CD4-positive, alpha-beta T cell treated with Interleukin-4 for 4 hours (primary cell): ENCODE results near the gene TBCK.
"Not testable (repeated sequence)": the region's sequence is repeated elsewhere in the genome, so short reads cannot be mapped to it uniquely, and the experiment has no call there.

ENCODE experiments used
- DNase-seq: peaks from one replicate; pipeline ENCODE4 v3.0.0-alpha.2; 2020

Gene TBCK

GRCh38 chr4:106321168-106321567 is 5.2 kb upstream of the TBCK start:
- not testable (repeated sequence) for DNase-seq

- DNase-seq: no peak
Observed at GRCh38 chr4:106320235-106320634, 4.2 kb upstream of the TBCK start.

- DNase-seq: no peak
Observed at GRCh38 chr4:106318511-106318910, 2.5 kb upstream of the TBCK start.

- DNase-seq: no peak
Observed at GRCh38 chr4:106317815-106318214, 1.8 kb upstream of the TBCK start.

GRCh38 chr4:106316773-106317409 is 882 bp upstream of the TBCK start:
- no peak for DNase-seq

GRCh38 chr4:106315476-106315967 is 487 bp downstream of the TBCK start:
- DNase-seq: peak; percentile 63

GRCh38 chr4:106314960-106315359 is 1.0 kb downstream of the TBCK start:
- DNase-seq: no peak

- DNase-seq: no peak
Observed at GRCh38 chr4:106312997-106313522, 2.9 kb downstream of the TBCK start.

GRCh38 chr4:106312377-106312776 is 3.6 kb downstream of the TBCK start:
- DNase-seq: no peak

- DNase-seq: no peak
Observed at GRCh38 chr4:106306561-106306960, 9.4 kb downstream of the TBCK start.

- no peak for DNase-seq
Observed at GRCh38 chr4:106305435-106306055, 10.5 kb downstream of the TBCK start.

GRCh38 chr4:106304632-106305031 is 11.4 kb downstream of the TBCK start:
- DNase-seq: no peak

- no peak for DNase-seq
Observed at GRCh38 chr4:106303548-106304281, 12.3 kb downstream of the TBCK start.

GRCh38 chr4:106302062-106302438 is 14.0 kb downstream of the TBCK start:
- no peak for DNase-seq

GRCh38 chr4:106301393-106302061 is 14.5 kb downstream of the TBCK start:
- DNase-seq: no peak

- DNase-seq: no peak
Observed at GRCh38 chr4:106299977-106300376, 16.0 kb downstream of the TBCK start.

- no peak for DNase-seq
Observed at GRCh38 chr4:106297245-106298035, 18.6 kb downstream of the TBCK start.

- DNase-seq: no peak
Observed at GRCh38 chr4:106294062-106294461, 21.9 kb downstream of the TBCK start.

- DNase-seq: no peak
Observed at GRCh38 chr4:106291678-106292077, 24.3 kb downstream of the TBCK start.

GRCh38 chr4:106289737-106290136 is 26.3 kb downstream of the TBCK start:
- DNase-seq: no peak

- DNase-seq: no peak
Observed at GRCh38 chr4:106287353-106287969, 28.5 kb downstream of the TBCK start.

- DNase-seq: no peak
Observed at GRCh38 chr4:106286611-106287010, 29.4 kb downstream of the TBCK start.
